ENCODE results near the gene BSN. TPM values are rescaled to one million over a fixed set of nuclear protein-coding genes. Genes with fewer than 3 reads are reported as not detected.

BSN gene
- total RNA-seq, 4 donors from 2014 or later: 0.04 to 0.59 (median 0.15) TPM

DNA sequence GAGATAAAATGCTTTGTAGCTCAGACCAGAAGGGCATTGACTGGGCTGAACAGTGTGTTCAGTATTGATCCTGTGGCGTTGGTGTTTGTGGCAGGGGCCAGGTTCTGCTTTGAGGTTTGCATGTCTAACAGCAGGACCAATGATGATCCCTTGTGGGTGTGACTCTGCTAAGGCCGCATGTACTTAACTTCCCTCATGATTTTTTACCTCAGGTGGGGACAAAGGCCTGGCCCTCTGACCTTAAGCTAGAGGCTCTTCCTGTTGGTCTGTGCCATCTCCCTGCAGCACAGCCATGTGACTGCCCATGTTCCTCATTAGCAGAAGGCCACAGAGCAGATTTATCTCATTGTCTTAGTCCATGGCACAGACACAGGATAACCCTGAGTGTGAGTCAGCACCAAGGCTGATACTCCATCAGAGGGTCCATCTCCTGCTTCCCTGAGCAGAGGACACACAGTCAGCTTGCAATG is 34.3 kb upstream of the BSN start:
- no peaks in the 10 kb centered on the region for H3K27me3 ChIP-seq
- H3K27ac ChIP-seq: peak overlapping the region; percentile 34
- 47% methylated on average over 2 of the region's 2 CpGs for WGBS
- peaks cover 38% of the 10 kb centered on the region for H3K4me1 ChIP-seq
- no peak for TF ChIP-seq POLR2AphosphoS5 (IDR thresholded peaks at IDR 0.05)
- TF ChIP-seq, protein P1, sequence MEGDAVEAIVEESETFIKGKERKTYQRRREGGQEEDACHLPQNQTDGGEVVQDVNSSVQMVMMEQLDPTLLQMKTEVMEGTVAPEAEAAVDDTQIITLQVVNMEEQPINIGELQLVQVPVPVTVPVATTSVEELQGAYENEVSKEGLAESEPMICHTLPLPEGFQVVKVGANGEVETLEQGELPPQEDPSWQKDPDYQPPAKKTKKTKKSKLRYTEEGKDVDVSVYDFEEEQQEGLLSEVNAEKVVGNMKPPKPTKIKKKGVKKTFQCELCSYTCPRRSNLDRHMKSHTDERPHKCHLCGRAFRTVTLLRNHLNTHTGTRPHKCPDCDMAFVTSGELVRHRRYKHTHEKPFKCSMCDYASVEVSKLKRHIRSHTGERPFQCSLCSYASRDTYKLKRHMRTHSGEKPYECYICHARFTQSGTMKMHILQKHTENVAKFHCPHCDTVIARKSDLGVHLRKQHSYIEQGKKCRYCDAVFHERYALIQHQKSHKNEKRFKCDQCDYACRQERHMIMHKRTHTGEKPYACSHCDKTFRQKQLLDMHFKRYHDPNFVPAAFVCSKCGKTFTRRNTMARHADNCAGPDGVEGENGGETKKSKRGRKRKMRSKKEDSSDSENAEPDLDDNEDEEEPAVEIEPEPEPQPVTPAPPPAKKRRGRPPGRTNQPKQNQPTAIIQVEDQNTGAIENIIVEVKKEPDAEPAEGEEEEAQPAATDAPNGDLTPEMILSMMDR (IDR thresholded peaks at IDR 0.05): no peak
- TF ChIP-seq POLR2A (IDR thresholded peaks at IDR 0.05): no peak
- no peak for TF ChIP-seq EP300 (IDR thresholded peaks at IDR 0.05)
- H3K9me3 ChIP-seq: no peaks in the 10 kb centered on the region
- DNase-seq (ENCODE audit: low spot score in 2 of 2): no peak
- H3K4me3 ChIP-seq: no peak overlapping the region
- peaks cover 20% of the 10 kb centered on the region for H3K36me3 ChIP-seq

DNA sequence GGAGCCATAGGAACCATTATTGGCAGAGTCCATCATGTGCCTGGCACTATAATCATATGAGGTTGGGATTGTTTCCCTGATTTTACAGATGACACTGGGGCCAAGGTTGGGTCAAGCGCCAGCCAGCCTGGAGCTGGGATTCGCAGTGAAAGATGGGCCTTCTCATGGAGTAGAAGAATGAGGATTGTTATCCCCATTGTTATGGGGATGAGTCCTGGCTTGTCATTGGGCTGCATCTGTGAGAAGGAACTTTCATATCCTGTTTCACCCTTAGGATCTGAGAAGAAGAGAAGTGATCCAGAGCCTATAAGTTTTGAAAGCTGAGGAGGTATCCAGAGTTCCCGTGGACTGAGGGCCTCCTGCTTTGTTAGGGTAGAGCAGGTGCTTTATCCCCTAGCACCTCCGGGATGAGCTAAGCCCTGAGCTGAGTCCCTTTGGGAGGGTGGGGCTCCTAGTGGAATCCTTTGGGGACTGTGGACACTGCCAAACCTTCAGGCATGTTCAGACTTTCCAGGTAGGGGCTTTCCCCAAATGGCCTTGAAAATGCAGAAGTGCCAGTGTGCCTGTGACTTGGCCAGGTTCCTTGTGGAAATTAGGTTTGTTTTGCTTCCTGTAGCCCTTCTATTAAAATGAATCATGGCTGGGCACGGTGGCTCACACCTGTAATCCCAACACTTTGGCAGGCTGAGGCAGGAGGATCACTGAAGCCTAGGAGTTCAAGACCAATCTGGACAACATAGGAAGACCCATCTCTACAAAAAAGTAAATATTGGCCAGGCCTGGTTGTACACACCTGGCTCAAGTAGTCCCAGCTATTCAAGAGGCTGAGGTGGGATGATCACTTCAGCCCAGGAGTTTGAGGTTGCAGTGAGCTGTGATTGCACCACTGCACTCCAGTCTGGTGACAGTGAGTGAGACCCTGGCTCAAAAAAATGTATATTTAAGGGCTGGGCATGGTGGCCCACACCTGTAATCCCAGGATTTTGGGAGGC is 30.2 kb upstream of the BSN start:
- no peak for DNase-seq (ENCODE audit: low spot score in 2 of 2)
- Histone ChIP-seq H3K36me3 (no peaks in the 10 kb centered on the region), H3K4me3 (no peak overlapping the region), H3K27me3 (no peaks in the 10 kb centered on the region), H3K9me3 (no peaks in the 10 kb centered on the region), H3K4me1 (peaks cover 36% of the 10 kb centered on the region), H3K27ac (peak overlapping the region; percentile 29)
- 40% methylated on average over 5 of the region's 5 CpGs for WGBS
- TF ChIP-seq, protein P1 (IDR thresholded peaks at IDR 0.05): no peak
- no peak for TF ChIP-seq EP300 (IDR thresholded peaks at IDR 0.05)
- no peak for TF ChIP-seq POLR2A (IDR thresholded peaks at IDR 0.05)
- TF ChIP-seq POLR2AphosphoS5 (IDR thresholded peaks at IDR 0.05): no peak

DNA sequence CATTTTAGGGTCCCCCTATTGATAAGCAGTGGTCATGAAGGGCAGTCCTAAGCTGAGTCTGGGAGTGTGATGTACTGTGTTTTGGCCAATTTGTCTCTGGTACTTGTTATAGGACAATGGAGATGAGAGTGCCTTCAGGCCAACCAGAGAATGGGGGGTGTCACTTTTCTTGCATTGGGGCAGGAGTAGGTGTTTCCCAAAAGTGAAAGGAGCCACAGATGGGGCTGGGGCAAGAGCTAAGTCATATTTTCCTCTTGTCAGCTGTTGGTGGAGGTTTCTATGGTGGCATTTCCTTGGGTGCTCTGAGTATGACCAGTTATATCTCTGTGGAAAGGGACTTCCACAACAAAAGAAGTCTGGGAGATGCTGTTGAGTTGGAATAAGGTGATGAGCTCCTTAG is 24.7 kb upstream of the BSN start:
- H3K36me3 ChIP-seq: peaks cover 35% of the 10 kb centered on the region
- peaks cover 7% of the 10 kb centered on the region for H3K4me1 ChIP-seq
- H3K4me3 ChIP-seq: no peak overlapping the region
- no peak for DNase-seq (ENCODE audit: low spot score in 2 of 2)
- H3K27me3 ChIP-seq: no peaks in the 10 kb centered on the region
- TF ChIP-seq, protein P1 (IDR thresholded peaks at IDR 0.05): no peak
- TF ChIP-seq POLR2AphosphoS5 (IDR thresholded peaks at IDR 0.05) (no peak), EP300 (IDR thresholded peaks at IDR 0.05) (no peak)
- H3K9me3 ChIP-seq: no peaks in the 10 kb centered on the region
- no peak overlapping the region for H3K27ac ChIP-seq

DNA sequence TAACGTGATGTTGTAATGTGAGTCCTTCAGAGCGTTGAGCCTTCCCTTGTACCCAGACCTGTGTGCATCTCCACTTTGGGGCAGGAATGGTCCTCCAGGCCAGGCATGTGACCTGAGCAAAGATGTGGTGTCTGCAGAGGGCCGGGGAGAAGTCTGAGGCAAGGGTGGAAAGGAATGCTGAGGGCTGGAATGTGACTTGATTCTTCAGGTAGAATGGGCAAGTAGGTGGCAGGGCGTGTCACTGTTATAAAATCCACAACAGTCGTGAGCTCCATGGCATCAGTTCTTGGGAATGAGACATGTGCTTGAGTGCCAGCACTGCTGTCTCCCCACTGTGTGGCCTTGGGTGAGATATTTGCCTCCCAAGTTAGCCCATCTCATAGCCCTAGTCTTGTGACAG is 24.0 kb upstream of the BSN start:
- H3K27me3 ChIP-seq: no peaks in the 10 kb centered on the region
- H3K27ac ChIP-seq: no peak overlapping the region
- H3K9me3 ChIP-seq: no peaks in the 10 kb centered on the region
- H3K4me3 ChIP-seq: no peak overlapping the region
- peaks cover 35% of the 10 kb centered on the region for H3K36me3 ChIP-seq
- TF ChIP-seq POLR2A (IDR thresholded peaks at IDR 0.05) (no peak), POLR2AphosphoS5 (IDR thresholded peaks at IDR 0.05) (no peak), EP300 (IDR thresholded peaks at IDR 0.05) (no peak)
- TF ChIP-seq, protein P1 (IDR thresholded peaks at IDR 0.05): no peak
- no peak for DNase-seq (ENCODE audit: low spot score in 2 of 2)
- WGBS: 80% methylated on average over 5 of the region's 5 CpGs
- peaks cover 5% of the 10 kb centered on the region for H3K4me1 ChIP-seq

DNA sequence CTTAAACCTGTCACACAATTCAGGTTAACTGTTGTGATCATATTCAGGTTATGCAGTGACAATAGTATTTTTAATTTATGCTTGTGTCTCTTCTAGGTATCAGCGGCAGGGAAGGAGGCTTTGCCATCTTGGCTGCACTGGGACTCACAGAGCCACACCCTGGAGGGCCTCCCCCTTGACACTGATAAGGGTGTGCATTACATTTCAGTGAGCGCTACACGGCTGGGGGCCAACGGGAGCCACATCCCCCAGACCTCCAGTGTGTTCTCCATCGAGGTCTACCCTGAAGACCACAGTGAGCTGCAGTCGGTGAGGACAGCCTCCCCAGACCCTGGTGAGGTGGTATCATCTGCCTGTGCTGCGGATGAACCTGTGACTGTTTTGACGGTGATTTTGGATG is 23.6 kb upstream of the BSN start:
- H3K27me3 ChIP-seq: no peaks in the 10 kb centered on the region
- 88% methylated on average over 6 of the region's 8 CpGs for WGBS
- TF ChIP-seq EP300 (IDR thresholded peaks at IDR 0.05): no peak
- TF ChIP-seq POLR2A (IDR thresholded peaks at IDR 0.05): no peak
- TF ChIP-seq, protein P1 (IDR thresholded peaks at IDR 0.05): no peak
- TF ChIP-seq POLR2AphosphoS5 (IDR thresholded peaks at IDR 0.05): no peak
- peaks cover 5% of the 10 kb centered on the region for H3K4me1 ChIP-seq
- peaks cover 35% of the 10 kb centered on the region for H3K36me3 ChIP-seq
- no peak overlapping the region for H3K27ac ChIP-seq
- no peaks in the 10 kb centered on the region for H3K9me3 ChIP-seq
- DNase-seq (ENCODE audit: low spot score in 2 of 2): no peak
- H3K4me3 ChIP-seq: no peak overlapping the region

Data from suprapubic skin (tissue), 4 donors.